Tibial nerve (tissue), 4 donors: ENCODE measurements around the gene ZNF865.

Experiments used
- EP300 ChIP-seq, 2 donors: sonication (generic); formaldehyde crosslinking; IDR thresholded peaks; one replicate each; pipeline ENCODE4 v1.6.1; 2017; ENCODE audit warnings: antibody characterized with exemption in 2 of 2, mild to moderate bottlenecking in 1 of 2
- POLR2A ChIP-seq, 2 donors: fragments of 450-650 bp; IDR thresholded peaks; one replicate each; pipeline ENCODE4 v1.6.1; 2017; ENCODE audit warnings: antibody characterized with exemption in 2 of 2, mild to moderate bottlenecking in 2 of 2, moderate library complexity in 2 of 2
- TF ChIP-seq, protein P1 (sequence below), 5 experiments: fragments of 200-600 bp in 3 of 5; fragments of 450-650 bp in 2 of 5; sonication (generic) in 3 of 5; IDR thresholded peaks; one replicate each; pipeline ENCODE4 v1.5.1; 2016 to 2019; ENCODE audit warnings: antibody characterized with exemption in 5 of 5, mild to moderate bottlenecking in 3 of 5, moderate library complexity in 2 of 5

DNA sequence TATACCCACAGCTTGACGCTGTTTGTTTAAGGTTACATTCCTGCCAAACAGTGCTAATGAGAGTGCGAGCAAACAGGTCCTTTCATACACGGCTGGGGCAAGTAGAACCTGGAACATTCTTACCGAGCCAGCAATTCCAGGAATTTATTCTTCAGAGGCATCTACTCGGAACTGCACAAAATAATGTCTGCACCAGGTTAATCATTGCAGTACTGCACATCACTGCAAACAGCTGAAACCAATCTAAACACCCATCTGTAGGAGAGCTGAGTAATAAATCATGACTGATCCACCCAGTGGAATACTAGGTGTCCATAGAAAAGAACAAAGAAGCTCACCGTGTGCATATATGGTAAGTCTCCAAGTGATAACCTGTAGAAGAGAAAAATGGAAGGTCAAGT, 23.6 kb upstream of the ZNF865 start:
- TF ChIP-seq, protein P1, sequence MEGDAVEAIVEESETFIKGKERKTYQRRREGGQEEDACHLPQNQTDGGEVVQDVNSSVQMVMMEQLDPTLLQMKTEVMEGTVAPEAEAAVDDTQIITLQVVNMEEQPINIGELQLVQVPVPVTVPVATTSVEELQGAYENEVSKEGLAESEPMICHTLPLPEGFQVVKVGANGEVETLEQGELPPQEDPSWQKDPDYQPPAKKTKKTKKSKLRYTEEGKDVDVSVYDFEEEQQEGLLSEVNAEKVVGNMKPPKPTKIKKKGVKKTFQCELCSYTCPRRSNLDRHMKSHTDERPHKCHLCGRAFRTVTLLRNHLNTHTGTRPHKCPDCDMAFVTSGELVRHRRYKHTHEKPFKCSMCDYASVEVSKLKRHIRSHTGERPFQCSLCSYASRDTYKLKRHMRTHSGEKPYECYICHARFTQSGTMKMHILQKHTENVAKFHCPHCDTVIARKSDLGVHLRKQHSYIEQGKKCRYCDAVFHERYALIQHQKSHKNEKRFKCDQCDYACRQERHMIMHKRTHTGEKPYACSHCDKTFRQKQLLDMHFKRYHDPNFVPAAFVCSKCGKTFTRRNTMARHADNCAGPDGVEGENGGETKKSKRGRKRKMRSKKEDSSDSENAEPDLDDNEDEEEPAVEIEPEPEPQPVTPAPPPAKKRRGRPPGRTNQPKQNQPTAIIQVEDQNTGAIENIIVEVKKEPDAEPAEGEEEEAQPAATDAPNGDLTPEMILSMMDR (IDR thresholded peaks at IDR 0.05): no peak
- no peak for TF ChIP-seq EP300 (IDR thresholded peaks at IDR 0.05)
- TF ChIP-seq POLR2A (IDR thresholded peaks at IDR 0.05): no peak
